Kasumi-1 (cell line): Measurements from ENCODE around the gene ZBTB7B.

Experiments
- DNase-seq, 2 experiments: peaks; one replicate each; lab custom pipeline; 2025; lab: John Stamatoyannopoulos, UW

The ZBTB7B gene

GRCh38 chr1:155017041-155017945 is 14.7 kb downstream of the ZBTB7B start:
- DNase-seq: peak; percentile 77 to 85

- DNase-seq: no peak
These were observed 15.3 kb downstream of the ZBTB7B start for GRCh38 chr1:155017946-155018316.

GRCh38 chr1:155018617-155019348 is 16.2 kb downstream of the ZBTB7B start:
- no peak for DNase-seq

- no peak for DNase-seq
These were observed 17.0 kb downstream of the ZBTB7B start for GRCh38 chr1:155019377-155020245.

- DNase-seq: no peak
These were observed 19.7 kb downstream of the ZBTB7B start for GRCh38 chr1:155022136-155022926.

GRCh38 chr1:155022927-155023236 is 20.3 kb downstream of the ZBTB7B start:
- DNase-seq: peak; percentile 47 to 49

GRCh38 chr1:155023627-155024026 is 21.0 kb downstream of the ZBTB7B start:
- DNase-seq: no peak

- DNase-seq: no peak
These were observed 21.7 kb downstream of the ZBTB7B start for GRCh38 chr1:155024315-155024714.

DNA sequence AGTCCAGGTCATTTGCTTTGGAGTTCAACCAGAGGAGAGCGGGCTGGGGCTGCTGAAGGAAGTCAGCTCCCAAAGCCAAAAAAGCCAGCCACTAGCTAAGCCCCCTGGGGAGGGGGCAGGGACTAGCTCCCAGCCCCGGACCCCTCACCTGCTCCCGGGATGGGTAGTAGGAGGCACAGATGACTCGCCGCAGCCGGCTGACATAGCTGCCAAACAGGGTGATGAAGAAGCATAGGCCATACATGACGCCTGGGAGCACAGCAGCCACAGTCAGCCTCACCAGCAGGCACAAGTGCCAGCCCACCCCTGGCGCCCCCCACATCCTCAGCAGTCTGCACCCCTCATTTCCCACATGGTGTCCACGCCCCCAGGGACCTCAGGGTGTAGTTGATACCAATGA is 23.6 kb downstream of the ZBTB7B start:
- no peak for DNase-seq

- no peak for DNase-seq
These were observed 24.0 kb downstream of the ZBTB7B start for GRCh38 chr1:155026588-155026987.

DNA sequence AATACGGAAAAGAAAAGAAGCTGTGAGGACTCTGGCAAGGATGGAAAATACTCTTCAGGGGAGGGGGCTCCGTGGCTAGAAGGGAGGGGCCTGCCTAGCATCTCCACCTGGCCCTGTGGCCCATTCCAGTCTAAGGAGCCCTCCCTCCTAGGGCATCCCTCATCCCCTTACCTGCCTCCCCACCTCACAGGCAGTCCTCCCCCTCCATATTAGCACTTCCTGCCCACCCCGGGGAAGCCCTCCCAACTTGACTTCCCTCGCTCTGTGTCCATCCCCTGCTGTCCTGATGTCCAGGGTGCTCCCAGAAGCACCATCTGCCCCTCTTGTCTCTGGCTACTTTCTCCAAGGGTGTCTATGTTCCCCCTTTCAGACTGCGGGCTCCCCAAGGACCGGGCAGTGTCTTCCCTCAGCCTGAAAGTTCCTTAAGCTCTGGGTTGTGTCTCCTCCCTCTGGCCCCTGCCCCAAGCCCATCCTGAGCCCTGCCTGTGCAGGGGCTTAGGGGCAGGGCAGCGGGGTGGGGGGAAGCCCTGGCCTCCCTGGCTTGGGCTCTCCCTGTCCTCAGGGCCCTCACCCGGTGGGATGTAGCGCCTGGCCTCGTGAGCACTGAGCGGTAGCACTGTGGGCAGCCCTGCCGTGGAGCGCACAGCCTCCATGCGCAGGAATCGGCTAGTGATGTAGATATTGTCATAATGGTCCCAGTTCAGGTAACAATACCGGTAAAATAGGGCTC is 27.1 kb downstream of the ZBTB7B start:
- no peak for DNase-seq

DNA sequence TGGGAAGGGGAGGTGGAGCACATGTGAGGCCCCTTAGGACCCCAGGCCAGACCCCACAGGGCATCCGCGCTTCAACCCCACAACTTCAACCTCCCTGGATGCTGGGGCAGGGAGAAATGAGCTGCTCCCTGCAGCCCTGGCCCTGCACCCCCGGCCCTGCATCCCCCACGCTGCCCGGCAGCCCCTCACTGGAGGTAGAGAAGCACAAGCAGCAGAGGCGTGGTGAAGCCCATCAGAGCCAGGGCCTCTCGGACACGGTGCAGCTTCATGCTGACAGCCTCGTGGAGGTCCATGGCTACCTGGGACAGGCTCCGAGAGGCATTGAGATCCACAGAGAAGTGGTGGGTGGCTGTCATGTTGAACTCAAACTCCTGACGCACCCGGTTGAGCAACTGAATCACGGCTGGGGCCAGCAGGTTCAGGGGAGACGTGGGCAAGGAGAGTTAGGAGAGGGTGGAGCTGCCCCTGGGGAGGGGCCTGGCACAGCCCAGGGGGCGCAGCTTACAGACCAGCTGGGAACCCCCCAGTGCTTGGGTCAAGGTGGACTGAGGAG is 27.7 kb downstream of the ZBTB7B start:
- DNase-seq: no peak

- no peak for DNase-seq
These were observed 28.3 kb downstream of the ZBTB7B start for GRCh38 chr1:155030899-155031298.

DNA sequence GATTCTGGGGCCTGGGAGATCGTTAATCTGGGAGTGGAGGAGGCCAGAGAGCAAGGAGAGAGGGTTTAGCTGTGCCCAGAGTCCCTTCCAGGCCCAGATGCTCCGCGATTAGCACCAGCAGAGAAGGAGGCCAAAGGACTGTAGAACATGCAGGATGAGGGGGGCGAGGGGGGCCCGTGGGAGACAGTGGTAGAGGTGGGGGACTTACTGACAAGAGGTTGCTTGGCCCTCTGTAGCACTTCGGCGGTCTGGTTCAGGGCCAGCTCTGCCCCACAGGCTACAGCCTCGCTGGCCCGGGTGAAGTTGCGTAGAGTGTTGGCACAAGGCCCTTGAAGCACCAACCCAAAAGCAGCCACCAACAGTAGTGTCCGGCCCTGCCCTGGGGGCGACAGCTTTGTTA is 30.3 kb downstream of the ZBTB7B start:
- no peak for DNase-seq

DNA sequence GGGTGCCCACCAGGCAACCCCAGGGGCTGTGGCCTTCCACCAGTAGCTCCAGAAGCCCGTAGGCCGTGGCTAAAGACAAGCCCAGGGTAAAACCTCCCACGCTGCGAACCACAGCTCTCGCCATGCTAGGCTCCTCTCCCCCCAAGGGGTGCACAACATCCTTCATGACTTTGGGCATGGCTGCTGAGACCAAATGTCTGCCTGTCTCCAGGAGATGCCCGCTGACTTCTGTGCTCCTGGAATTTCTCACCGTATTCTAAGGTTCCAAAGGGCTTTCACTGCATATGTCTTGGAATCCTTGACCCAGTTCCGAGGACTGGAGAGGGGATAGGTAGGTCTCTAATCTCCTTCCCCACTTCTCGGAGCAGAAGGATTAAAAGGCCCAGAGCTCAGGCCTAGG is 30.9 kb downstream of the ZBTB7B start, which contains the start of the genes DCST1 and DCST2:
DCST1 (plus strand) TSS at position 301 of the 400 bp plus-strand sequence. CDS start 213 bp downstream, outside the sequence.
DCST2 (minus strand) TSS at position 258 of the 400 bp plus-strand sequence; CDS start at position 178, 80 bp downstream.
- DNase-seq: no peak

- no peak for DNase-seq
These were observed 32.0 kb downstream of the ZBTB7B start for GRCh38 chr1:155034318-155035208.

DNA sequence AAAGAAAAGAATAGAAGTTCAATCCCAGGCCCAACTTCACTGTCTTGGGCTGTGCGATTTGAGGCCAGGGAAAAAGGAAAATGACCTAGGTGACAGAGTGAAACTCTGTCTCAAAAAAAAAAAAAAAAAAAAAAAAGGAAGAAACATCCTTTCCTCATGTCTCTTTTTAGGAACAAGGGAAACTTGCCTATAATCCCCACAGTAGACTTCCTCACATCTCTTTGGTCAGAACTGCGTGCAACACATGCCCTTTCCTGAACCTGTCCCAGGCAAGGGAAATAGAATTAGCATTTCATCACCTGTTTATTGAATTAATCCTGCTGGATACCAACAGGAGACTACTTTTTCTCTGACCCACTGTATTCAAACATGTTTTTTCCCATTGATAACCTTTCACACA is 33.3 kb downstream of the ZBTB7B start:
- DNase-seq: no peak

GRCh38 chr1:155037043-155037442 is 34.4 kb downstream of the ZBTB7B start:
- peak in 1 of 2 experiments; percentile 20 for DNase-seq

GRCh38 chr1:155037851-155038441 is 35.3 kb downstream of the ZBTB7B start:
- DNase-seq: no peak
